HG03095 (cell line): Measurements from ENCODE around the gene VPS16.

Source experiments
- ATAC-seq: cut with Tn5 transposase; IDR thresholded peaks from one replicate; pipeline ENCODE4 v1.9.1; 2021; ENCODE audit warnings: moderate library complexity; ENCODE audit not compliant: unreplicated experiment

Gene VPS16

GRCh38 chr20:2867081-2867864, 26.7 kb downstream of the VPS16 start:
- ATAC-seq, result no peak

- no peak for ATAC-seq
Observed at GRCh38 chr20:2869381-2869780, 28.8 kb downstream of the VPS16 start.

- ATAC-seq, result no peak
Observed at GRCh38 chr20:2871111-2871465, 30.5 kb downstream of the VPS16 start.

GRCh38 chr20:2871661-2872458, 31.3 kb downstream of the VPS16 start:
- no peak for ATAC-seq

- peak; percentile 29 for ATAC-seq
Observed at GRCh38 chr20:2872459-2873009, 32.0 kb downstream of the VPS16 start.

- peak; percentile 89 for ATAC-seq
Observed at GRCh38 chr20:2873010-2873746, 32.6 kb downstream of the VPS16 start, which contains the start of gene PTPRA. PTPRA (plus strand) TSS chr20:2873481; CDS start chr20:2964278, 90,797 bp downstream.

GRCh38 chr20:2873747-2874041, 33.1 kb downstream of the VPS16 start:
- peak; percentile 37 for ATAC-seq

GRCh38 chr20:2874456-2874855, 33.9 kb downstream of the VPS16 start:
- ATAC-seq, result no peak

GRCh38 chr20:2875690-2876203, 35.2 kb downstream of the VPS16 start:
- no peak for ATAC-seq

GRCh38 chr20:2878515-2878914, 38.0 kb downstream of the VPS16 start:
- ATAC-seq, result no peak

- ATAC-seq, result no peak
Observed at GRCh38 chr20:2879146-2879545, 38.6 kb downstream of the VPS16 start.

GRCh38 chr20:2880650-2881049, 40.1 kb downstream of the VPS16 start:
- no peak for ATAC-seq

- ATAC-seq, result no peak
Observed at GRCh38 chr20:2883726-2884637, 43.4 kb downstream of the VPS16 start.

- ATAC-seq, result no peak
Observed at GRCh38 chr20:2887715-2888114, 47.2 kb downstream of the VPS16 start.

- ATAC-seq, result no peak
Observed at GRCh38 chr20:2888224-2888955, 47.8 kb downstream of the VPS16 start.

- ATAC-seq, result no peak
Observed at GRCh38 chr20:2889209-2889608, 48.7 kb downstream of the VPS16 start.

GRCh38 chr20:2889797-2890196, 49.3 kb downstream of the VPS16 start:
- no peak for ATAC-seq

GRCh38 chr20:2890742-2891141, 50.2 kb downstream of the VPS16 start:
- ATAC-seq, result no peak

GRCh38 chr20:2891343-2891742, 50.8 kb downstream of the VPS16 start:
- no peak for ATAC-seq
